NCI-H128 (cell line): Measurements from ENCODE around the gene TAC3.
"Not testable (repeated sequence)": the region's sequence is repeated elsewhere in the genome, so short reads cannot be mapped to it uniquely, and the experiment has no call there.

Source experiments
- DNase-seq: peaks from one replicate; lab custom pipeline; 2025; ENCODE audit not compliant: unreplicated experiment; lab: John Stamatoyannopoulos, UW

Gene TAC3

GRCh38 chr12:57016348-57016747 lies at the start of gene TAC3:
Gene TAC3, minus strand, starts transcription at chr12:57016529. Its CDS starts 732 bp downstream, at chr12:57015797.
- DNase-seq = no peak

- DNase-seq = no peak
Observed at GRCh38 chr12:57063991-57064685, 47.8 kb upstream of the TAC3 start.

- no peak for DNase-seq
Observed at GRCh38 chr12:57058454-57058853, 42.1 kb upstream of the TAC3 start.

- no peak for DNase-seq
Observed at GRCh38 chr12:57057067-57057751, 40.9 kb upstream of the TAC3 start.

GRCh38 chr12:57055824-57056223 lies 39.5 kb upstream of the TAC3 start:
- no peak for DNase-seq

GRCh38 chr12:57053901-57054300 lies 37.6 kb upstream of the TAC3 start:
- DNase-seq = not testable (repeated sequence)

GRCh38 chr12:57053146-57053545 lies 36.8 kb upstream of the TAC3 start:
- not testable (repeated sequence) for DNase-seq

GRCh38 chr12:57051011-57051410 lies 34.7 kb upstream of the TAC3 start:
- no peak for DNase-seq

- DNase-seq = no peak
Observed at GRCh38 chr12:57049890-57050289, 33.6 kb upstream of the TAC3 start, which contains the start of gene MYO1A. Gene MYO1A, minus strand, starts transcription at chr12:57050129. Its CDS starts 1,806 bp downstream, at chr12:57048323.

- DNase-seq = no peak
Observed at GRCh38 chr12:57049119-57049446, 32.8 kb upstream of the TAC3 start.

GRCh38 chr12:57048423-57049118 lies 32.2 kb upstream of the TAC3 start:
- DNase-seq = no peak

- DNase-seq = no peak
Observed at GRCh38 chr12:57047981-57048380, 31.7 kb upstream of the TAC3 start.

- no peak for DNase-seq
Observed at GRCh38 chr12:57046947-57047890, 30.9 kb upstream of the TAC3 start.

- DNase-seq = no peak
Observed at GRCh38 chr12:57046086-57046791, 29.9 kb upstream of the TAC3 start.

GRCh38 chr12:57044889-57045288 lies 28.6 kb upstream of the TAC3 start:
- no peak for DNase-seq

GRCh38 chr12:57044468-57044867 lies 28.1 kb upstream of the TAC3 start:
- DNase-seq = no peak

GRCh38 chr12:57042695-57043094 lies 26.4 kb upstream of the TAC3 start:
- no peak for DNase-seq

GRCh38 chr12:57040750-57041149 lies 24.4 kb upstream of the TAC3 start:
- DNase-seq = no peak

GRCh38 chr12:57040211-57040610 lies 23.9 kb upstream of the TAC3 start:
- no peak for DNase-seq
